ENCODE results near the gene FAM9C.
A peak's percentile ranks its signal among the peaks of the same experiment; 100 is the strongest.

The FAM9C gene

DNA sequence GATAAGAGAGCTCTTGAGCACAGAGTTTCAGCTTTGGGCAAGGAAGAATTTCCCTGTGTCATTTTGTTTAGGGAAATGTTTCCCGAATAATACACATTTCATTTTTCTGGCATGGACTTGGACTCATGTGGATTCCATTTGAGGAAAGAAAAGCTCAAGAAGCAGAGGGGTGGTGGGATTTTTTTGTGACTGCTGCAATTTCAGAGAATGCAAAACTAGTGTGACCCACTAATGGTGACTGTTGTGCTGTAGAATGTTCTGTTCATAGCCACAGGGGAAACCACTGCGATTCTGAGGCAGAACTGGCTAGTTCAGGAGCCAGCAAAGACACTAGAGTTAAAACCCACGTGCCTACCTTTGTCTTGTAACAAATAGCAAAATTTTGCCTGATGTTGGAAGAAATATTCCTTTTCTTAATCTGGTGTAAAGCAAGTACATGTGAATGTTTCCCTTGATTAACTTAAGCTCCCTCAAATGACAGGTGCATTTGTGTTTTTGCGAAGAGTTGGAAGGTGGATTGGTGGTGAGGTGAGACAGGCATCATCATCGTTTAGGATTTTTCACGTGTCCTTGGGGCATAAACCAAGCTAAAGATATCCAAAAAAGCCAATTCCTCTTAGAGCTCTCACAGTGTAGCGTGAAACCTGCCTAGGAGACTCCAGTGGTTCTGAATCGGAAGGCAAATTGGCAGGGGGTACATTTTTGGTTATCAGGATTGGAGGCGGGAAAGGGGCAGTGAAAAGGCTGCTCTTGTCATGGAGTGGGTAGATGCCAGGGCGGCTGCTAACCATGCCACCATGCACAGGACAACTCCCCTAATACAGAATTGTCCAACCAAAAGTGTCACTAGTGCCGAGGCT lies 38.0 kb upstream of the FAM9C start:
- peak; percentile 32 for ATAC-seq
- TF ChIP-seq ESRRG (CRISPR knock-in tag; IDR thresholded peaks at IDR 0.05) (no peak), ZFP3 (CRISPR knock-in tag; IDR thresholded peaks at IDR 0.05) (no peak), CSDC2 (CRISPR knock-in tag; IDR thresholded peaks at IDR 0.05) (no peak), RARB (CRISPR knock-in tag; IDR thresholded peaks at IDR 0.05) (no peak), SNAI2 (CRISPR knock-in tag; IDR thresholded peaks at IDR 0.05) (no peak), GLIS3 (CRISPR knock-in tag; IDR thresholded peaks at IDR 0.05) (no peak), OSR1 (CRISPR knock-in tag; IDR thresholded peaks at IDR 0.05) (no peak), ZNF8 (CRISPR knock-in tag; IDR thresholded peaks at IDR 0.05) (no peak), ARNTL (CRISPR knock-in tag; IDR thresholded peaks at IDR 0.05; ENCODE audit: borderline replicate concordance, low read depth) (no peak), ZNF565 (CRISPR knock-in tag; conservative IDR thresholded peaks at IDR 0.05; ENCODE audit: low read depth) (no peak)
- TF ChIP-seq, protein P1, sequence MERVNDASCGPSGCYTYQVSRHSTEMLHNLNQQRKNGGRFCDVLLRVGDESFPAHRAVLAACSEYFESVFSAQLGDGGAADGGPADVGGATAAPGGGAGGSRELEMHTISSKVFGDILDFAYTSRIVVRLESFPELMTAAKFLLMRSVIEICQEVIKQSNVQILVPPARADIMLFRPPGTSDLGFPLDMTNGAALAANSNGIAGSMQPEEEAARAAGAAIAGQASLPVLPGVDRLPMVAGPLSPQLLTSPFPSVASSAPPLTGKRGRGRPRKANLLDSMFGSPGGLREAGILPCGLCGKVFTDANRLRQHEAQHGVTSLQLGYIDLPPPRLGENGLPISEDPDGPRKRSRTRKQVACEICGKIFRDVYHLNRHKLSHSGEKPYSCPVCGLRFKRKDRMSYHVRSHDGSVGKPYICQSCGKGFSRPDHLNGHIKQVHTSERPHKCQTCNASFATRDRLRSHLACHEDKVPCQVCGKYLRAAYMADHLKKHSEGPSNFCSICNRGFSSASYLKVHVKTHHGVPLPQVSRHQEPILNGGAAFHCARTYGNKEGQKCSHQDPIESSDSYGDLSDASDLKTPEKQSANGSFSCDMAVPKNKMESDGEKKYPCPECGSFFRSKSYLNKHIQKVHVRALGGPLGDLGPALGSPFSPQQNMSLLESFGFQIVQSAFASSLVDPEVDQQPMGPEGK (CRISPR knock-in tag; IDR thresholded peaks at IDR 0.05; ENCODE audit: borderline replicate concordance), result no peak

DNA sequence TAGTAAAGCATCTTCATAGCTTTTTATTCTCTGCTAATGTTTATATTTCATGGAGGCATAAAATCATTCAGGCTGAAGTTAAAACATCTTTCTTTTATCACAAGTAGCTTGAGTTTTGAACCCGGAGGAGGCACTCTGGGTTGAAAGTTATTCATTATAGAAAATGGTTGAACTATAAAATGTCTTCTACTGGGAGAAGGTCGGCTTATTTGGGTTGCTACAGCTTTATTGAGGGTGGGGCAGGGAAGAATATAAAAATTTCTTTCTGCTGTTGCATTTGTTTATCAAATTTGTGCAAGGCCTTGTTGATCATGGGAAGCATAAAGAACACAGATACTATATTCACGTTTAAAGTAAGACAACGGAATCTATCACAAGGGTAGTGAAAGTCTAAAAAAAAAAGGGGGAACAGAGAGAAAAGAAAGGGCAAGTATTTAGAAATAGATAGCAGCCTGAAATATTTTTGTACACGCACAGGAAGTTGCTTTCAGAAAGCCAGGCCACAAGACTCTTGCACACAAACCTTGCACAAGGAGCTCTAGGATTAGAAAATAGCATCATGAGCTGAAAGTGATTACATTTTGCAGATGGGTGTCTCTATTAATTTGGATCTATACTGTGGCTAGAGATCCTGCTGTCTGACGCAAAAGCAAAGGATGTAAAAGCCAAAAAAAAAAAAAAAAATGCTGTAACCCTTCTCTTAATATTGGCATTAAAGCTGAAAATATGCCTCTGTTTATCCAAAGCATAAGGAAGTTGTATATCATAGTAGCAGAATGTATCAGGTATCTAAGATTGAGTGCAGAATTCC lies 37.2 kb upstream of the FAM9C start:
- ATAC-seq, result peak; percentile 35

DNA sequence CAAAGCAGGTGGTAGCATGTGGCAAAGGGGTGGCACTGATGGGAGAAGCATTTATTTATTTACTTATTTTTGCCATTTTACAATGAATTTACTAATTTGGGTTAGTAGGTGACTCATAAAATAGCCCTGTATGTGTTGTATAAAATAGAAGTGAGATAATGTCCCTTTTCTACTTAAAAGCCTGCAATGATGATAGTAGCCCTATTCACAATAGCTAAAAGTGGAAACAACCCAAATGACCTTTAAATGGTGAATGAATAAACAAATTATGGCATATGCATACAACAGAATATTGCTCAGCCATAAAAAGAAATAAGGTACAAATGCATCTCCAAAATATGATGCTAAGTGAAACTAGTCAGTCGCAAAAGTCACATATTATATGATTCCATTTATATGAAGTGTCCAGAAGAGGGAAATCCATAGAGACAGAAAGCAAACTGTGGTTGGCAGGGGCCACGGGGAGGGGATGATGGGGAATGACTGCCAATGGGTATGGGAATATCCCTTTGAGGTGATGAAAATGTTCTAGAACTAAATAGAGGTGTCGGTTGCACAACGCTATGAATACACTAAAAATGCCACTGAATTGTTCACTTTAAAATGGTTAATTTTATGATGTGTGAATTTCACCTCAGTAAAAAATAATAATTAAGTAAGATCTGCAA lies 35.8 kb upstream of the FAM9C start:
- ATAC-seq, result no peak
- TF ChIP-seq ZNF70 (CRISPR knock-in tag; IDR thresholded peaks at IDR 0.05), result no peak
- TF ChIP-seq GLIS3 (CRISPR knock-in tag; IDR thresholded peaks at IDR 0.05), result no peak
- TF ChIP-seq TCF4 (CRISPR knock-in tag; IDR thresholded peaks at IDR 0.05; ENCODE audit: borderline replicate concordance), result no peak
- TF ChIP-seq, protein P2, sequence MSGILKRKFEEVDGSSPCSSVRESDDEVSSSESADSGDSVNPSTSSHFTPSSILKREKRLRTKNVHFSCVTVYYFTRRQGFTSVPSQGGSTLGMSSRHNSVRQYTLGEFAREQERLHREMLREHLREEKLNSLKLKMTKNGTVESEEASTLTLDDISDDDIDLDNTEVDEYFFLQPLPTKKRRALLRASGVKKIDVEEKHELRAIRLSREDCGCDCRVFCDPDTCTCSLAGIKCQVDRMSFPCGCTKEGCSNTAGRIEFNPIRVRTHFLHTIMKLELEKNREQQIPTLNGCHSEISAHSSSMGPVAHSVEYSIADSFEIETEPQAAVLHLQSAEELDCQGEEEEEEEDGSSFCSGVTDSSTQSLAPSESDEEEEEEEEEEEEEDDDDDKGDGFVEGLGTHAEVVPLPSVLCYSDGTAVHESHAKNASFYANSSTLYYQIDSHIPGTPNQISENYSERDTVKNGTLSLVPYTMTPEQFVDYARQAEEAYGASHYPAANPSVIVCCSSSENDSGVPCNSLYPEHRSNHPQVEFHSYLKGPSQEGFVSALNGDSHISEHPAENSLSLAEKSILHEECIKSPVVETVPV (CRISPR knock-in tag; IDR thresholded peaks at IDR 0.05), result no peak
- no peak for TF ChIP-seq ZFP30 (CRISPR knock-in tag; IDR thresholded peaks at IDR 0.05)

More for the DNA sequence above, 37.2 kb upstream of the FAM9C start:
- TF ChIP-seq BACH2 (CRISPR knock-in tag; IDR thresholded peaks at IDR 0.05; ENCODE audit: borderline replicate concordance), result no peak
- no peak for TF ChIP-seq CSDC2 (CRISPR knock-in tag; IDR thresholded peaks at IDR 0.05)

DNA sequence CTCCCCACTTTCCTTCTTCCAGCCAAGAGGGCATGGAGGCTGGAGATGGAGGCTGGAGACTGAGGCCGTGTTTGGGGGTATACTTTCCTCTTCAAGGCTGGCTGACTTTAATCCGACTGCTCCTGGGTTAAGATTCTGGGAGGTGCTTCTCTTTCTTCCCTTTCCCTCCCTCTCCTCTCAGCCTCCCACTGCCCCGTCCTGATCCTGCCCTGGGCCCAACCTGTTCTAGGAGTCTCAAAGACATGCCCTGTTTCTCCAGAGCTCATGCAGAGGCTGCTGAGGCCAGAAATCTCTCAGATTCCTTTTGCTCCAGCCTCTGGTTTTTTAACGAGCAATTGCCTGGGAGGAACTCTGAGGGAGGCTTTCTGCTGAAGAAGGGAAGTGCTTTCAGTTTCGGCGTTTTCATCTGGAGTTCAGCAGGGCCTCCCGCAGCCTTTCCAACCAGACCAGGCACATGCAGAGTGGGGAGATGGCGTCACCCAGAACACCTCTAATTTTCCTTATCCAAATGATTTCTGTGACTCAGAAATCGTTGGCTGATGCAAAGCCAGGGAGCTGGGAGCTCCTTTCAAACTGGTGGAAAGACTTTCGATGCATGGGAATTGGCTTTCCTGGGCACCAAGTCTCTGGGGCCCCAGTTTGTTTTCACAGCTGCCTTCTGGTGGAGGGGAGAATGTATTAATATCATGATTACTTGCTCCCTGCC lies 34.5 kb upstream of the FAM9C start:
- no peak for TF ChIP-seq ZNF70 (CRISPR knock-in tag; IDR thresholded peaks at IDR 0.05)
- TF ChIP-seq, protein P3, sequence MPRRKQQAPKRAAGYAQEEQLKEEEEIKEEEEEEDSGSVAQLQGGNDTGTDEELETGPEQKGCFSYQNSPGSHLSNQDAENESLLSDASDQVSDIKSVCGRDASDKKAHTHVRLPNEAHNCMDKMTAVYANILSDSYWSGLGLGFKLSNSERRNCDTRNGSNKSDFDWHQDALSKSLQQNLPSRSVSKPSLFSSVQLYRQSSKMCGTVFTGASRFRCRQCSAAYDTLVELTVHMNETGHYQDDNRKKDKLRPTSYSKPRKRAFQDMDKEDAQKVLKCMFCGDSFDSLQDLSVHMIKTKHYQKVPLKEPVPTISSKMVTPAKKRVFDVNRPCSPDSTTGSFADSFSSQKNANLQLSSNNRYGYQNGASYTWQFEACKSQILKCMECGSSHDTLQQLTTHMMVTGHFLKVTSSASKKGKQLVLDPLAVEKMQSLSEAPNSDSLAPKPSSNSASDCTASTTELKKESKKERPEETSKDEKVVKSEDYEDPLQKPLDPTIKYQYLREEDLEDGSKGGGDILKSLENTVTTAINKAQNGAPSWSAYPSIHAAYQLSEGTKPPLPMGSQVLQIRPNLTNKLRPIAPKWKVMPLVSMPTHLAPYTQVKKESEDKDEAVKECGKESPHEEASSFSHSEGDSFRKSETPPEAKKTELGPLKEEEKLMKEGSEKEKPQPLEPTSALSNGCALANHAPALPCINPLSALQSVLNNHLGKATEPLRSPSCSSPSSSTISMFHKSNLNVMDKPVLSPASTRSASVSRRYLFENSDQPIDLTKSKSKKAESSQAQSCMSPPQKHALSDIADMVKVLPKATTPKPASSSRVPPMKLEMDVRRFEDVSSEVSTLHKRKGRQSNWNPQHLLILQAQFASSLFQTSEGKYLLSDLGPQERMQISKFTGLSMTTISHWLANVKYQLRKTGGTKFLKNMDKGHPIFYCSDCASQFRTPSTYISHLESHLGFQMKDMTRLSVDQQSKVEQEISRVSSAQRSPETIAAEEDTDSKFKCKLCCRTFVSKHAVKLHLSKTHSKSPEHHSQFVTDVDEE (CRISPR knock-in tag; IDR thresholded peaks at IDR 0.05), result no peak
- TF ChIP-seq ARNTL (CRISPR knock-in tag; IDR thresholded peaks at IDR 0.05; ENCODE audit: borderline replicate concordance, low read depth), result no peak
- TF ChIP-seq CSDC2 (CRISPR knock-in tag; IDR thresholded peaks at IDR 0.05), result no peak
- TF ChIP-seq RARB (CRISPR knock-in tag; IDR thresholded peaks at IDR 0.05), result no peak
- no peak for TF ChIP-seq SNAI2 (CRISPR knock-in tag; IDR thresholded peaks at IDR 0.05)
- TF ChIP-seq ZFP30 (CRISPR knock-in tag; IDR thresholded peaks at IDR 0.05), result no peak
- TF ChIP-seq TOX (CRISPR knock-in tag; IDR thresholded peaks at IDR 0.05; ENCODE audit: borderline replicate concordance), result no peak
- TF ChIP-seq PPARA (CRISPR knock-in tag; IDR thresholded peaks at IDR 0.05; ENCODE audit: borderline replicate concordance), result no peak
- no peak for TF ChIP-seq ZNF565 (CRISPR knock-in tag; conservative IDR thresholded peaks at IDR 0.05; ENCODE audit: low read depth)
- peak; percentile 66 for ATAC-seq
